ENCODE measurements around the gene SDCCAG8. TPM values are rescaled to one million over a fixed set of nuclear protein-coding genes. Genes with fewer than 3 reads are reported as not detected.

Gene SDCCAG8
- total and polyA plus RNA-seq, 4 donors = 8.5 to 25.8 (median 17.5) TPM

DNA sequence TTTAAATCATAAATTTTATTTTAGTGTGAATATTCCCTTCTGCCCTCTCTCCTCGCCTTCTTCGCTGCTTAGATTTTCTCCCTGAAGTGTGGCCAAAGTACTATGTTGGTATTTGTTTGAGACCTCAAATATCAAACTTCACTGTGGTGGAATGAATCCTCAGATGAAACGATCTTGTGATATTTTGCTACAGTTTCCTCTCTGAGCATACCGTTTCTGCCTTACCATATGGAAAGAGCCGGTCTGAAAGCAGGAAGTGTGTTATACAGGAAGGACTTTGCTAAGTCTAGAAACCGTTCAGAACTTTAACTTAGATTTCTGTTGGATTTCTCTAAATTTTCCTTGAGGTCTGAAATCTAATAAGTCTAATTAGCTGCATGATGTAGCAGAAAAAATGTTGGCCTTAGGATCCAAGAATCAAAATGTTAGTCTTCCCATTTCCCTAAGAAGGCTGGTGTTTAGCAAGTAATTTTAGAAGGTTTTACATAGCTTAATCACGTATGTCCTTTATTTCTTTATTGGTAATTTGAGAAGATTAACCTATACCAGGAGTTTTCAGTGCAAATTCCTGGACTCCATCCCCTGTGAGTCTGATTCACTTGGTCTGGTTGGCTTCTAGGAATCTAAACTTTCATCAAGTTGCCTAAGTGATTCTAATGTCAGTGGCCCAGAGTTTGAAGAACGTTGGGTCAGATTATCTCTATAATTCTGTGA is 30.7 kb downstream of the SDCCAG8 start:
- no peak overlapping the region for H3K4me3 ChIP-seq (ENCODE audit: low read depth in 1 of 3, low read length in 3 of 3)
- no peak for DNase-seq (ENCODE audit: low spot score)
- no peaks in the 10 kb centered on the region for H3K4me1 ChIP-seq (ENCODE audit: control insufficient read depth in 4 of 4, insufficient read depth in 4 of 4, low read length in 3 of 4)
- peak overlapping the region; percentile 52 to 53 for H3K27ac ChIP-seq (ENCODE audit: low read depth in 1 of 2, low read length in 2 of 2)
- no peaks in the 10 kb centered on the region for H3K9me3 ChIP-seq (ENCODE audit: control insufficient read depth in 4 of 4, low read length in 3 of 4)
- WGBS = 72% methylated on average over 8 of the region's 8 CpGs
- no peaks in the 10 kb centered on the region for H3K27me3 ChIP-seq (ENCODE audit: control insufficient read depth in 4 of 4, insufficient read depth in 4 of 4, low read length in 3 of 4)
- peaks cover 0 to 10% (median 6%) of the 10 kb centered on the region in 4 donors for H3K36me3 ChIP-seq (ENCODE audit: control insufficient read depth in 4 of 4, insufficient read depth in 3 of 4, low read depth in 1 of 4, low read length in 3 of 4)
- TF ChIP-seq HNF4A (conservative IDR thresholded peaks at IDR 0.05) (no peak), RXRA (IDR thresholded peaks at IDR 0.05) (no peak), YY1 (IDR thresholded peaks at IDR 0.05) (no peak), JUND (IDR thresholded peaks at IDR 0.05) (no peak), CTCF (IDR thresholded peaks at IDR 0.05; ENCODE audit: low read depth, low read length, missing input control) (no peak), EGR1 (IDR thresholded peaks at IDR 0.05; ENCODE audit: low read depth in 2 of 2) (no peak), ATF3 (IDR thresholded peaks at IDR 0.05) (no peak), GABPA (IDR thresholded peaks at IDR 0.05 in 1 of 2, conservative IDR thresholded peaks at IDR 0.05 in 1 of 2) (no peak), REST (IDR thresholded peaks at IDR 0.05) (no peak), RAD21 (IDR thresholded peaks at IDR 0.05) (no peak), TAF1 (conservative IDR thresholded peaks at IDR 0.05) (no peak), FOXA1 (IDR thresholded peaks at IDR 0.05) (no peak)
- TF ChIP-seq, protein P1, sequence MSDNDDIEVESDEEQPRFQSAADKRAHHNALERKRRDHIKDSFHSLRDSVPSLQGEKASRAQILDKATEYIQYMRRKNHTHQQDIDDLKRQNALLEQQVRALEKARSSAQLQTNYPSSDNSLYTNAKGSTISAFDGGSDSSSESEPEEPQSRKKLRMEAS (IDR thresholded peaks at IDR 0.05) = no peak
- H3K9ac ChIP-seq (ENCODE audit: low read depth in 1 of 2, low read length in 2 of 2) = no peak overlapping the region

DNA sequence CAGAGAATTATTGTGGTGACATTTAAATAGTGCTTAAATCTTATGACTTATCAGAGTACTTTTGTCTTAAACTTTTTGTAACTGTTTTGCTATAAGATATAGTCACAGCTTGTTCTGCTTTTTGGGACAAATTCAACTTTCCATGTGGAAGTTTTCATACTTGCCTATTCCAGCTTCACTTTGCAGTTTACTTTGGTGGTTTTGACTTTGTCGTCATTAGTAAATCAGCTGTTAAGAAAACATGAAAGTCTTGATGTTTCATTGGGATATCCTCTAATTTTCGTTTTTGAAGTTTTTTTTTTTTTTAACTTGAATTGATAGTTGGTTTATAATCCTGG is 31.3 kb downstream of the SDCCAG8 start:
- H3K9ac ChIP-seq (ENCODE audit: low read depth in 1 of 2, low read length in 2 of 2) = no peak overlapping the region
- peaks cover 0 to 12% (median 6%) of the 10 kb centered on the region in 4 donors for H3K36me3 ChIP-seq (ENCODE audit: control insufficient read depth in 4 of 4, insufficient read depth in 3 of 4, low read depth in 1 of 4, low read length in 3 of 4)
- no peaks in the 10 kb centered on the region for H3K9me3 ChIP-seq (ENCODE audit: control insufficient read depth in 4 of 4, low read length in 3 of 4)
- TF ChIP-seq REST (IDR thresholded peaks at IDR 0.05) (no peak), GABPA (IDR thresholded peaks at IDR 0.05 in 1 of 2, conservative IDR thresholded peaks at IDR 0.05 in 1 of 2) (no peak), FOXA1 (IDR thresholded peaks at IDR 0.05) (no peak), FOXA2 (IDR thresholded peaks at IDR 0.05) (no peak), ATF3 (IDR thresholded peaks at IDR 0.05) (no peak), JUND (IDR thresholded peaks at IDR 0.05) (no peak)
- 71% methylated on average over 2 of the region's 2 CpGs for WGBS
- DNase-seq (ENCODE audit: low spot score) = no peak
- no peak overlapping the region for H3K4me3 ChIP-seq (ENCODE audit: low read depth in 1 of 3, low read length in 3 of 3)
- peak overlapping the region; percentile 52 to 53 for H3K27ac ChIP-seq (ENCODE audit: low read depth in 1 of 2, low read length in 2 of 2)
- no peaks in the 10 kb centered on the region for H3K27me3 ChIP-seq (ENCODE audit: control insufficient read depth in 4 of 4, insufficient read depth in 4 of 4, low read length in 3 of 4)
- H3K4me1 ChIP-seq (ENCODE audit: control insufficient read depth in 4 of 4, insufficient read depth in 4 of 4, low read length in 3 of 4) = no peaks in the 10 kb centered on the region
